ENCODE data around the gene ZNF26. TPM values are rescaled to one million over a fixed set of nuclear protein-coding genes. Genes with fewer than 3 reads are reported as not detected.

Gene ZNF26
- total and polyA plus RNA-seq, 10 of the 15 experiments (the other 5 are each of a cell fraction or from before 2014, with no cell fraction given): 1.00 to 17.1 (median 10.5) TPM

DNA sequence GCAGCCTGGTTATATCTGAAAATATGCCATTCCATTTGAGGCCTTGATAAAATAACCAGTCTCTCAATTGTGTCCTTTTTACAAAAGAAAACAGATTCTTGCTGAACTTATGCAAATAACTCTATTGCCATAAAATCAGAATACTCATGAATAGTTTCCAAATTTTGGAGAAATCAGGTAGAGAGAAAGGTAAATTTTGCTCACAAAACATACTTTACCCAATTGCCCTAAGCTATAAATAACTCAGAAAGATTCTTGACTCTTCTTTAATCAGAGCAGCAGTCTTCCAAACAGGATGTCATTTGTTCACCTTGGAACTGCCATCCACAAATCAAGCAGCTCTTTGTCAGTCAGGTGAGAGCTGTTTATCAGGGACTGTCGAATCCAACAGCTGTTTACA lies 12.6 kb downstream of the ZNF26 start:
- TF ChIP-seq HSF1 (IDR thresholded peaks at IDR 0.05; ENCODE audit: low read depth, low read length) (no peak), CBFB (IDR thresholded peaks at IDR 0.05; ENCODE audit: low read depth) (no peak), YY1 (IDR thresholded peaks at IDR 0.05; ENCODE audit: low read depth, low read length) (no peak), IRF5 (IDR thresholded peaks at IDR 0.05; ENCODE audit: borderline replicate concordance) (no peak), CHD2 (IDR thresholded peaks at IDR 0.05; ENCODE audit: borderline replicate concordance, low read depth, low read length) (no peak), ZNF384 (IDR thresholded peaks at IDR 0.05; ENCODE audit: borderline replicate concordance, low read depth, low read length) (no peak), ETV6 (conservative IDR thresholded peaks at IDR 0.05 in 1 of 2, IDR thresholded peaks at IDR 0.05 in 1 of 2; ENCODE audit: borderline replicate concordance in 1 of 2, low read depth in 1 of 2) (no peak), ZNF274 (IDR thresholded peaks at IDR 0.05; ENCODE audit: insufficient read depth, insufficient read length) (no peak), ZNF687 (IDR thresholded peaks at IDR 0.05) (no peak), ZZZ3 (IDR thresholded peaks at IDR 0.05; ENCODE audit: control insufficient read depth, insufficient read length, low read depth) (no peak), RAD51 (IDR thresholded peaks at IDR 0.05) (no peak), KLF5 (IDR thresholded peaks at IDR 0.05; ENCODE audit: partially characterized antibody) (no peak)
- in situ Hi-C loops (cut with MboI): no loop called here
- no peak overlapping the region for H3K27ac ChIP-seq (ENCODE audit: control insufficient read depth, insufficient read depth)
- no peak overlapping the region for H2AFZ ChIP-seq (ENCODE audit: control insufficient read depth, low read depth, low read length)
- DNase-seq (ENCODE audit: low read depth, low spot score): no peak
- peaks cover 2% of the 10 kb centered on the region for H3K79me2 ChIP-seq (ENCODE audit: control insufficient read depth, insufficient read depth, low read length)
- ChIA-PET CTCF (interaction anchor here (0.6 to 1.2 kb wide), 3 partner anchors 11 to 134 kb away, joined by 3 to 4 read pairs (median 3); no protein-coding TSS in a partner anchor), RAD21 (ENCODE audit: unreplicated experiment) (no interaction called here), SMC1A (ENCODE audit: uncharacterized antibody, unreplicated experiment) (no interaction called here), POLR2A (no interaction called here)
- peaks cover 46% of the 10 kb centered on the region for H3K9me3 ChIP-seq (replicated peaks; ENCODE audit: control insufficient read depth, insufficient read depth, low read length)
- H3K9ac ChIP-seq (ENCODE audit: control insufficient read depth, insufficient read depth, low read length): no peak overlapping the region
- FAIRE-seq: no peak
- no peaks in the 10 kb centered on the region for H3K4me1 ChIP-seq (ENCODE audit: control insufficient read depth, insufficient read depth, low read length)
- WGBS (ENCODE audit: insufficient coverage, insufficient replicate concordance, low lambda C conversion rate, missing lambda C conversion rate): 48% methylated on average over 1 of the region's 1 CpG
- no peaks in the 10 kb centered on the region for H4K20me1 ChIP-seq (ENCODE audit: control insufficient read depth, insufficient read depth)
- no peak overlapping the region for H3K4me2 ChIP-seq (ENCODE audit: control insufficient read depth, insufficient read depth)
- H3K27me3 ChIP-seq (replicated peaks in 1 of 2; ENCODE audit: control insufficient read depth in 2 of 2, insufficient read depth in 2 of 2, low read length in 1 of 2): no peaks in the 10 kb centered on the region
- intact Hi-C loops (cut with micrococcal nuclease; ENCODE audit: unreplicated experiment): no loop called here
- no TSS peak for BruUV-seq (replicated peaks)
- ATAC-seq: no peak
- peaks cover 4 to 12% of the 10 kb centered on the region in 2 experiments; a peak in 2 of 4 replicates for H3K36me3 ChIP-seq (ENCODE audit: control insufficient read depth in 2 of 2, insufficient read depth in 2 of 2, low read length in 1 of 2)
- H3K4me3 ChIP-seq: no peak overlapping the region
